ENCODE data around the gene SGSH. TPM values are rescaled to one million over a fixed set of nuclear protein-coding genes. Genes with fewer than 3 reads are reported as not detected.

The SGSH gene
- total RNA-seq, 4 donors from 2014 or later, result 27.0 to 79.3 (median 31.2) TPM

DNA sequence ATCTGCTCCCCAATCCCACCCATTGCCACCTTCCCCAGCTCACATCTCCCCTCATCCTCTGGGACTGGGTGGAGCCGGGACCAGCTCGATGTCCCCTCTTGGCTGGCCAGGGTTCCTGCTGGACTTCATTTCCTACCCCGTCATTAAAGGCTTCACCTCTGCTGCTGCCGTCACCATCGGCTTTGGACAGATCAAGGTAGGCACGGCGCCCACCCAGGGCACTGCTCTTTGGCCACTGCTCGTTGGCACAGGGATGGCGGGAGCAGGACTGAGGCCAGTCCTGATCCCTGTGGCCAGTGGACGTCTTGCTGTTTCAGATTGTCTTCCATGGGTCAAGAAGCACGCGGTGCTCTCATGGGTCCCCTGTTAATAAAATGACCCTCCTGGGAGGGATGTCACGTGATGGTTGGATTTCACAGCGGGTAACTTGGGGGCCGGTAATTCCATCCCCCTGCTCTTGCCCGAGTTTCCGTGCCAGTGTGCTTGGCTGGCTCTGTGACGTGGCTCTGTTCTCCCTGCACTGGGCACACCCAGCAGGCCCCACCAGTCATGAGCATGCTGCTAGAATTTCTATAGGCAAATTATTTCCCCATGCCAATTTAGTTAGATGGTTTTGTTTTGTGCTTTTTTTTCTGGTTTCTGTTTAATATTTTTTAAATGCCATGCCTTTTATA, 3.1 kb upstream of the SGSH start:
- Histone ChIP-seq H3K9me3 (no peaks in the 10 kb centered on the region), H3K4me1 (peaks cover 24% of the 10 kb centered on the region), H3K4me3 (no peak overlapping the region), H3K27ac (no peak overlapping the region), H3K36me3 (peaks cover 21% of the 10 kb centered on the region), H3K27me3 (no peaks in the 10 kb centered on the region)
- WGBS, result 90% methylated on average over 15 of the region's 18 CpGs
- no peak for TF ChIP-seq POLR2A (IDR thresholded peaks at IDR 0.05)
- TF ChIP-seq POLR2AphosphoS5 (IDR thresholded peaks at IDR 0.05), result no peak
- TF ChIP-seq EP300 (IDR thresholded peaks at IDR 0.05), result no peak
- no peak for TF ChIP-seq CTCF (IDR thresholded peaks at IDR 0.05)
- DNase-seq (ENCODE audit: low spot score in 2 of 2), result no peak

DNA sequence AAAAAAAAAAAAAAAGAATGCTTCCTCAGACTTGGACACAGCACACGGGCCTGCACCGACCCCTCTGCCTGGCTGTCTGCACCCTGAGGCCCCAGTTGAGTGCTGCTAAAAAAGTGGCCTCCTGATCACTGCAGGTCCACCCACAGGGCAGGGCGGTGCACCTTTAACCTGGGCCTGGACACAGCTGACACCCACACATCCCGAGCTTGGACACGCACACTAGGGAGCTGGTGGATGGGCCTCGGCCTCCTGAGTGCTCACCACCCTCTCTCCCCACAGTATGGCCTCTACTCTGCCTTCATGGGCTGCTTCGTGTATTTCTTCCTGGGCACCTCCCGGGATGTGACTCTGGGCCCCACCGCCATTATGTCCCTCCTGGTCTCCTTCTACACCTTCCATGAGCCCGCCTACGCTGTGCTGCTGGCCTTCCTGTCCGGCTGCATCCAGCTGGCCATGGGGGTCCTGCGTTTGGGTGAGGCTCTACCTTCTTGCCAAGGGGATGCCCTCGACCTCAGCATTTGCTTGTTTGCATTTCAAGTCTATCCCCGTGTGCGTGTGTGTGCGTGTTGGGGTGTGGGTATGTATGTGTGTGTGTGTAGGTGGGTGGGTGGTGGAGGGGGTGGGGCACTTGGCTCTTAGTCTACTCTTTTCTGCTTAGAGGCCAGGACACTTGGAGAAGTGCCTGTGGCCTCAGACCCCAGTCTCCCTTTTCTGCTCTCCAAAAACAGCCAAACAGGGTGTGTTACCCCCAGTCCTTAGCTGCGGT, 2.4 kb upstream of the SGSH start:
- DNase-seq (ENCODE audit: low spot score in 2 of 2), result no peak
- Histone ChIP-seq H3K4me1 (peaks cover 27% of the 10 kb centered on the region), H3K27me3 (no peaks in the 10 kb centered on the region), H3K4me3 (no peak overlapping the region), H3K36me3 (peaks cover 19% of the 10 kb centered on the region), H3K27ac (no peak overlapping the region), H3K9me3 (no peaks in the 10 kb centered on the region)
- WGBS, result 91% methylated on average over 18 of the region's 18 CpGs
- TF ChIP-seq CTCF (IDR thresholded peaks at IDR 0.05) (no peak), POLR2AphosphoS5 (IDR thresholded peaks at IDR 0.05) (no peak), POLR2A (IDR thresholded peaks at IDR 0.05) (no peak), EP300 (IDR thresholded peaks at IDR 0.05) (no peak)

GRCh38 chr17:80221351-80222105, 1.4 kb upstream of the SGSH start:
- Histone ChIP-seq H3K4me3 (peak overlapping the region; percentile 94), H3K36me3 (peaks cover 18% of the 10 kb centered on the region), H3K4me1 (peaks cover 27% of the 10 kb centered on the region), H3K27ac (no peak overlapping the region), H3K9me3 (no peaks in the 10 kb centered on the region), H3K27me3 (no peaks in the 10 kb centered on the region)
- TF ChIP-seq CTCF (IDR thresholded peaks at IDR 0.05), result no peak
- TF ChIP-seq POLR2AphosphoS5 (IDR thresholded peaks at IDR 0.05), result no peak
- no peak for TF ChIP-seq POLR2A (IDR thresholded peaks at IDR 0.05)
- no peak for TF ChIP-seq EP300 (IDR thresholded peaks at IDR 0.05)
- DNase-seq (ENCODE audit: low spot score in 2 of 2), result no peak
- WGBS, result 72% methylated on average over 13 of the region's 29 CpGs

DNA sequence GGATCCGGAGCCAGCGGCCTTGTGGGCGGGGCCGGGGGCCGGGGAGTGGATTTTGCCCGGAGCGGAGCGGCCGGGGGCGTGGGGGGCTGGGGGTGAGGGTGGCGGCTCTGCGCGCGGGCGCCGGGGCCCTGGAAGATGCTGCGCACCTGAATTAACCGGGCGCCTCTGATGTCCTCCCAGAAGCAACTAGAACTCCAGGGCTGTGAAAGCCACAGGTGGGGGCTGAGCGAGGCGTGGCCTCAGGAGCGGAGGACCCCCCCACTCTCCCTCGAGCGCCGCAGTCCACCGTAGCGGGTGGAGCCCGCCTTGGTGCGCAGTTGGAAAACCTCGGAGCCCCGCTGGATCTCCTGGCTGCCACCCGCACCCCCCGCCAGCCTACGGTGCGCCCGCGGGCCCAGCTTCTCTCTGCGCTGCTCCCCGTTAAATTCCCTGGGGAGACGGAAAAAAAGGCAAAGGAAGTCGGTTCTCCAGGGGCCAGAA, 643 bp upstream of the SGSH start:
- peak overlapping the region; percentile 94 for H3K4me3 ChIP-seq
- 7% methylated on average over 30 of the region's 41 CpGs for WGBS
- peak overlapping the region; percentile 87 for H3K27ac ChIP-seq
- no peak for TF ChIP-seq EP300 (IDR thresholded peaks at IDR 0.05)
- no peak for TF ChIP-seq POLR2AphosphoS5 (IDR thresholded peaks at IDR 0.05)
- no peak for TF ChIP-seq POLR2A (IDR thresholded peaks at IDR 0.05)
- TF ChIP-seq CTCF (IDR thresholded peaks at IDR 0.05), result no peak
- H3K4me1 ChIP-seq, result peaks cover 27% of the 10 kb centered on the region
- DNase-seq (ENCODE audit: low spot score in 2 of 2), result no peak
- H3K27me3 ChIP-seq, result no peaks in the 10 kb centered on the region
- H3K9me3 ChIP-seq, result no peaks in the 10 kb centered on the region
- peaks cover 24% of the 10 kb centered on the region for H3K36me3 ChIP-seq

GRCh38 chr17:80219763-80220053, 425 bp downstream of the SGSH start:
- DNase-seq (ENCODE audit: low spot score in 2 of 2), result no peak
- TF ChIP-seq POLR2A (IDR thresholded peaks at IDR 0.05) (no peak), CTCF (IDR thresholded peaks at IDR 0.05) (no peak), POLR2AphosphoS5 (IDR thresholded peaks at IDR 0.05) (no peak), EP300 (IDR thresholded peaks at IDR 0.05) (no peak)
- no peaks in the 10 kb centered on the region for H3K9me3 ChIP-seq
- peak overlapping the region; percentile 94 for H3K4me3 ChIP-seq
- WGBS, result 7% methylated on average over 5 of the region's 5 CpGs
- peaks cover 33% of the 10 kb centered on the region for H3K36me3 ChIP-seq
- H3K4me1 ChIP-seq, result peaks cover 27% of the 10 kb centered on the region
- peak overlapping the region; percentile 87 for H3K27ac ChIP-seq
- H3K27me3 ChIP-seq, result no peaks in the 10 kb centered on the region

Data from suprapubic skin (tissue), 4 donors.